IMR-90 (cell line): Measurements from ENCODE around the gene TBC1D32. TPM values are rescaled to one million over a fixed set of nuclear protein-coding genes. Genes with fewer than 3 reads are reported as not detected.

Experiments
- ATAC-seq: fragments of 200-7000 bp; cut with Tn5 transposase; 2 replicates; pipeline ENCODE4 v1.9.1; 2020; ENCODE audit warnings: low read depth, mild to moderate bottlenecking, moderate library complexity
- BruUV-seq: library from RNA; stranded (reverse); fragments of 400-500 nt; replicated peaks from 2 replicates; lab custom pipeline; 2021; lab: Mats Ljungman, UMichigan
- CTCF ChIA-PET: fragments of 300-600 bp; formaldehyde crosslinking; extraction: SDS; loops from one replicate; lab custom pipeline; 2021; ENCODE audit warnings: antibody characterized with exemption; lab: Yijun Ruan, JAX
- POLR2A ChIA-PET: fragments of 300-600 bp; sonication (Branson Sonifier 250); formaldehyde crosslinking; loops from one replicate; lab custom pipeline; 2022; ENCODE audit warnings: antibody characterized with exemption; ENCODE audit not compliant: unreplicated experiment; lab: Charles Lee
- DNase-seq: peaks from one replicate; pipeline ENCODE4 v3.0.0; 2013
- H2AFZ ChIP-seq: replicated peaks from 2 replicates; pipeline ENCODE3; 2013; ENCODE audit warnings: low read length, mild to moderate bottlenecking; ENCODE audit not compliant: poor library complexity
- H2AK5ac ChIP-seq: 2 replicates; pipeline ENCODE4 v1.6.1; 2013; ENCODE audit warnings: low read depth, low read length, inconsistent platforms
- H2AK9ac ChIP-seq: replicated peaks from 2 replicates; pipeline ENCODE3; 2013; ENCODE audit warnings: mild to moderate bottlenecking, low read depth, low read length, moderate library complexity; ENCODE audit not compliant: poor library complexity
- H2BK120ac ChIP-seq: 2 replicates; pipeline ENCODE4 v1.6.1; 2013; ENCODE audit warnings: low read depth, low read length, inconsistent platforms
- H2BK15ac ChIP-seq: 3 replicates; pipeline ENCODE4 v1.6.1; 2013; ENCODE audit warnings: low read depth, low read length, inconsistent platforms
- H2BK20ac ChIP-seq: 2 replicates; pipeline ENCODE4 v1.6.1; 2013; ENCODE audit warnings: low read depth, mild to moderate bottlenecking, inconsistent platforms, low read length, moderate library complexity
- H2BK5ac ChIP-seq: 2 replicates; pipeline ENCODE4 v1.6.1; 2013; ENCODE audit warnings: mild to moderate bottlenecking, low read depth, low read length, inconsistent platforms; ENCODE audit not compliant: poor library complexity, severe bottlenecking
- H3K14ac ChIP-seq: replicated peaks from 2 replicates; pipeline ENCODE4 v1.6.1; 2013; ENCODE audit warnings: low read depth, low read length, inconsistent platforms
- H3K18ac ChIP-seq: 2 replicates; pipeline ENCODE4 v1.6.1; 2013; ENCODE audit warnings: low read depth, low read length, control low read depth
- H3K23ac ChIP-seq: 2 replicates; pipeline ENCODE4 v1.6.1; 2013; ENCODE audit warnings: low read depth, low read length, inconsistent platforms
- H3K27ac ChIP-seq: 2 replicates; pipeline ENCODE4 v1.5.1; 2013; ENCODE audit warnings: mild to moderate bottlenecking, control low read depth, low read length; ENCODE audit not compliant: insufficient read depth
- H3K27me3 ChIP-seq: 2 replicates; pipeline ENCODE4 v1.6.1; 2013; ENCODE audit warnings: low read length; ENCODE audit not compliant: control insufficient read depth, insufficient read depth
- H3K36me3 ChIP-seq: 2 replicates; pipeline ENCODE4 v1.6.1; 2013; ENCODE audit warnings: low read length, mixed read lengths; ENCODE audit not compliant: control insufficient read depth, insufficient read depth
- H3K4ac ChIP-seq: 2 replicates; pipeline ENCODE4 v1.6.1; 2013; ENCODE audit warnings: low read depth, low read length, inconsistent platforms
- H3K4me1 ChIP-seq: 2 replicates; pipeline ENCODE4 v1.6.1; 2013; ENCODE audit warnings: low read length, mixed read lengths; ENCODE audit not compliant: control insufficient read depth, insufficient read depth
- H3K4me2 ChIP-seq: 2 replicates; pipeline ENCODE4 v1.6.1; 2013; ENCODE audit warnings: low read depth, mild to moderate bottlenecking, control low read depth, low read length, moderate library complexity
- H3K4me3 ChIP-seq: 2 replicates; pipeline ENCODE4 v1.5.1; 2013; ENCODE audit warnings: low read depth, mild to moderate bottlenecking, control low read depth, low read length, moderate library complexity; ENCODE audit not compliant: insufficient read depth
- H3K56ac ChIP-seq: 2 replicates; pipeline ENCODE4 v1.6.1; 2013; ENCODE audit warnings: low read length, inconsistent platforms; ENCODE audit not compliant: insufficient read depth; ENCODE audit errors: extremely low read depth
- H3K79me1 ChIP-seq, 2 experiments: 2 replicates each; pipeline ENCODE4 v1.6.1; 2013; ENCODE audit warnings: low read length in 2 of 2, inconsistent platforms in 1 of 2, low read depth in 1 of 2
- H3K9ac ChIP-seq: 2 replicates; pipeline ENCODE4 v1.6.1; 2013; ENCODE audit warnings: low read depth, low read length, control low read depth
- H3K9me1 ChIP-seq: 2 replicates; pipeline ENCODE4 v1.6.1; 2013; ENCODE audit warnings: low read length, inconsistent platforms; ENCODE audit not compliant: insufficient read depth
- H3K9me3 ChIP-seq: 2 replicates; pipeline ENCODE4 v1.6.1; 2013; ENCODE audit warnings: low read length; ENCODE audit not compliant: control insufficient read depth, insufficient read depth
- H4K20me1 ChIP-seq: 2 replicates; pipeline ENCODE4 v1.6.1; 2013; ENCODE audit warnings: low read length, inconsistent platforms; ENCODE audit not compliant: insufficient read depth
- H4K5ac ChIP-seq: 2 replicates; pipeline ENCODE4 v1.6.1; 2013; ENCODE audit warnings: mild to moderate bottlenecking, low read depth, low read length, control low read depth
- H4K8ac ChIP-seq, 2 experiments: 2 replicates each; pipeline ENCODE4 v1.6.1; 2013; ENCODE audit warnings: low read depth in 2 of 2, low read length in 2 of 2, control low read depth in 1 of 2, inconsistent platforms in 1 of 2
- H4K91ac ChIP-seq: 2 replicates; pipeline ENCODE4 v1.6.1; 2013; ENCODE audit warnings: low read depth, low read length, inconsistent platforms; ENCODE audit not compliant: insufficient read depth
- CEBPB ChIP-seq: IDR thresholded peaks from 2 replicates; pipeline ENCODE4 v1.6.1; 2012; ENCODE audit warnings: low read depth, low read length, improper control_type of control experiment
- CHD1 ChIP-seq: IDR thresholded peaks from 2 replicates; pipeline ENCODE4 v1.6.1; 2012; ENCODE audit warnings: low read depth, low read length, improper control_type of control experiment
- WGBS, 2 experiments: methylation state at CpG; one replicate each; pipeline versions ENCODE4 v1.1.5 to v1.1.7; 2013; ENCODE audit warnings: missing lambda C conversion rate in 2 of 2; ENCODE audit not compliant: insufficient read length in 1 of 2; ENCODE audit errors: extremely low coverage in 2 of 2; 5-methylcytosine and 5-hydroxymethylcytosine counted together
- dilution Hi-C: fragments of 300-500 bp; cut with HindIII; formaldehyde crosslinking; loops from one replicate; pipeline ENCODE4 v1.14.3; 2018; ENCODE audit warnings: low sequenced_read_pairs; ENCODE audit not compliant: unreplicated experiment
- in situ Hi-C: fragments of 300-500 bp; cut with MboI; formaldehyde crosslinking; loops from 3 replicates; pipeline ENCODE4 v1.14.3; 2019; ENCODE audit warnings: low sequenced_read_pairs, inconsistent platforms, mixed read lengths
- intact Hi-C: fragments of 100-400 bp; cut with micrococcal nuclease; formaldehyde crosslinking; loops from 2 replicates; pipeline ENCODE4 v1.10.0; 2022
- polyA plus RNA-seq, 3 experiments: library from polyadenylated mRNA; depleted of rRNA; stranded (reverse); fragments of >200 nt; gene quantifications; 2 replicates each; pipeline ENCODE4 v1.2.3, GENCODE V29; 2012; ENCODE audit warnings: low replicate concordance in 1 of 3
- total RNA-seq: library from RNA; depleted of rRNA; stranded (reverse); fragments of >200 nt; gene quantifications from 2 replicates; pipeline ENCODE4 v1.2.3, GENCODE V29; 2012

TBC1D32 gene
- total and polyA plus RNA-seq, 2 of the 4 experiments (the other 2 are of a cell fraction) = 3.0 to 7.2 TPM

- Histone ChIP-seq H3K4ac (no peak overlapping the region; the same call in 1 of the 2 replicates), H4K5ac (no peak overlapping the region), H3K18ac (no peak overlapping the region), H2BK15ac (no peak overlapping the region; the same call in 2 of the 3 replicates), H3K4me1 (peaks cover 6% of the 10 kb centered on the region), H3K14ac (no peak overlapping the region), H4K8ac (peak overlapping the region in 1 of 2 experiments; percentile 9; a peak in 2 of 4 replicates), H3K56ac (no peak overlapping the region), H3K9me1 (0 out of 2 replicates have a peak, but pooled peaks cover 3% of the 10 kb centered on the region), H3K27ac (peak overlapping the region; percentile 57; the same call in 1 of the 2 replicates), H2BK20ac (peak overlapping the region; percentile 71; the same call in 1 of the 2 replicates), H2AK9ac (no peak overlapping the region), H3K27me3 (no peaks in the 10 kb centered on the region), H3K79me1 (no peaks in the 10 kb centered on the region), H3K23ac (no peak overlapping the region), H2BK120ac (no peak overlapping the region), H3K9me3 (no peaks in the 10 kb centered on the region), H2BK5ac (peak overlapping the region; percentile 68), H2AFZ (peak overlapping the region; percentile 58), H4K20me1 (no peaks in the 10 kb centered on the region), H2AK5ac (no peak overlapping the region), H3K36me3 (no peaks in the 10 kb centered on the region), H3K4me3 (no peak overlapping the region), H3K9ac (no peak overlapping the region), H4K91ac (peak overlapping the region; percentile 45; the same call in 1 of the 2 replicates), H3K4me2 (no peak overlapping the region)
- POLR2A ChIA-PET = no interaction called here
- peak; percentile 82 for DNase-seq
- dilution Hi-C loops = no loop called here
- TF ChIP-seq CEBPB (peak; percentile 61; the same call in 1 of the 2 replicates), CHD1 (no peak)
- CTCF ChIA-PET = no interaction called here
- WGBS, 2 experiments = no CpG with 5 or more reads among the region's 4 CpGs
- intact Hi-C loops = loop anchor here (2.0 kb wide), 1 partner anchor 47 kb away; no protein-coding TSS in a partner anchor
- in situ Hi-C loops = no loop called here
- peak; percentile 94 for ATAC-seq
- BruUV-seq = no TSS peak
These were observed 24.4 kb downstream of the TBC1D32 start for GRCh38 chr6:121309768-121310469.
